ENCODE data around the gene SNX24.

DNA sequence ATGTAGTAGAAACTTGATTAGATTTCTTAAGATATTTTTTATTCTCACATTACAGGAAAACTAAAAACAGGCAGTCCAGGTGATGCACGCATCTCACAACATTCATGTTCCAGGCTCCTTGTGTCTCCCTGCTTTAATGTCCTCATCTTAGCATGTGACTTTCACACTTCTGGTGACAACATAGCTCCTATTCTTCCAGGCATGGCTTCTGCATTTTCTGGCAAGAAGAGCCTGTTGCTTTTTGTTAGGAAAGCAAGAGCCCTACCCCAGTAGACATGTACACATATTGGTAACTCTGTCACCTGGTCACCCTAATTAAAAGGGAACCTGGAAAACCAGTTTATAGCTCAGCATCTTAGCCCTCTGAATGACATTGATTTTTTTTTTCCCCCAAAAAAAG lies 98.6 kb downstream of the SNX24 start:
- TF ChIP-seq EP300 (IDR thresholded peaks at IDR 0.05; ENCODE audit: low read length) = no peak
- TF ChIP-seq ETV1 (tag; conservative IDR thresholded peaks at IDR 0.05; ENCODE audit: low read depth) = no peak
- TF ChIP-seq ZBTB7A (IDR thresholded peaks at IDR 0.05; ENCODE audit: borderline replicate concordance, control insufficient read depth, low read depth, low read length) = no peak
- no peak for TF ChIP-seq ZNF146 (CRISPR knock-in tag; IDR thresholded peaks at IDR 0.05; ENCODE audit: unreplicated experiment)
- no peak for TF ChIP-seq ZFP30 (CRISPR knock-in tag; IDR thresholded peaks at IDR 0.05; ENCODE audit: borderline replicate concordance)
- TF ChIP-seq, protein P1, sequence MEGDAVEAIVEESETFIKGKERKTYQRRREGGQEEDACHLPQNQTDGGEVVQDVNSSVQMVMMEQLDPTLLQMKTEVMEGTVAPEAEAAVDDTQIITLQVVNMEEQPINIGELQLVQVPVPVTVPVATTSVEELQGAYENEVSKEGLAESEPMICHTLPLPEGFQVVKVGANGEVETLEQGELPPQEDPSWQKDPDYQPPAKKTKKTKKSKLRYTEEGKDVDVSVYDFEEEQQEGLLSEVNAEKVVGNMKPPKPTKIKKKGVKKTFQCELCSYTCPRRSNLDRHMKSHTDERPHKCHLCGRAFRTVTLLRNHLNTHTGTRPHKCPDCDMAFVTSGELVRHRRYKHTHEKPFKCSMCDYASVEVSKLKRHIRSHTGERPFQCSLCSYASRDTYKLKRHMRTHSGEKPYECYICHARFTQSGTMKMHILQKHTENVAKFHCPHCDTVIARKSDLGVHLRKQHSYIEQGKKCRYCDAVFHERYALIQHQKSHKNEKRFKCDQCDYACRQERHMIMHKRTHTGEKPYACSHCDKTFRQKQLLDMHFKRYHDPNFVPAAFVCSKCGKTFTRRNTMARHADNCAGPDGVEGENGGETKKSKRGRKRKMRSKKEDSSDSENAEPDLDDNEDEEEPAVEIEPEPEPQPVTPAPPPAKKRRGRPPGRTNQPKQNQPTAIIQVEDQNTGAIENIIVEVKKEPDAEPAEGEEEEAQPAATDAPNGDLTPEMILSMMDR (IDR thresholded peaks at IDR 0.05 in 2 of 3, conservative IDR thresholded peaks at IDR 0.05 in 1 of 3; ENCODE audit: insufficient read depth in 2 of 3, low read depth in 1 of 3, low read length in 3 of 3) = no peak
- TF ChIP-seq HLTF (IDR thresholded peaks at IDR 0.05) = no peak
- TF ChIP-seq, protein P2, sequence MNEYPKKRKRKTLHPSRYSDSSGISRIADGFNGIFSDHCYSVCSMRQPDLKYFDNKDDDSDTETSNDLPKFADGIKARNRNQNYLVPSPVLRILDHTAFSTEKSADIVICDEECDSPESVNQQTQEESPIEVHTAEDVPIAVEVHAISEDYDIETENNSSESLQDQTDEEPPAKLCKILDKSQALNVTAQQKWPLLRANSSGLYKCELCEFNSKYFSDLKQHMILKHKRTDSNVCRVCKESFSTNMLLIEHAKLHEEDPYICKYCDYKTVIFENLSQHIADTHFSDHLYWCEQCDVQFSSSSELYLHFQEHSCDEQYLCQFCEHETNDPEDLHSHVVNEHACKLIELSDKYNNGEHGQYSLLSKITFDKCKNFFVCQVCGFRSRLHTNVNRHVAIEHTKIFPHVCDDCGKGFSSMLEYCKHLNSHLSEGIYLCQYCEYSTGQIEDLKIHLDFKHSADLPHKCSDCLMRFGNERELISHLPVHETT (CRISPR knock-in tag; conservative IDR thresholded peaks at IDR 0.05 in 1 of 2, IDR thresholded peaks at IDR 0.05 in 1 of 2) = no peak
- TF ChIP-seq CEBPZ (IDR thresholded peaks at IDR 0.05; ENCODE audit: borderline replicate concordance, low read depth, low read length) = no peak
- TF ChIP-seq GTF2A2 (tag; IDR thresholded peaks at IDR 0.05) = no peak
- TF ChIP-seq CHD1 (IDR thresholded peaks at IDR 0.05; ENCODE audit: low read length) = no peak
- TF ChIP-seq HNRNPK (IDR thresholded peaks at IDR 0.05; ENCODE audit: low read depth, low read length, poor library complexity, severe bottlenecking) = no peak
- TF ChIP-seq, protein P3, sequence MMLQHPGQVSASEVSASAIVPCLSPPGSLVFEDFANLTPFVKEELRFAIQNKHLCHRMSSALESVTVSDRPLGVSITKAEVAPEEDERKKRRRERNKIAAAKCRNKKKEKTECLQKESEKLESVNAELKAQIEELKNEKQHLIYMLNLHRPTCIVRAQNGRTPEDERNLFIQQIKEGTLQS (IDR thresholded peaks at IDR 0.05) = no peak
- TF ChIP-seq, protein P3 (CRISPR knock-in tag; conservative IDR thresholded peaks at IDR 0.05) = no peak
